Measurements from ENCODE around the gene IGSF9B. TPM values are rescaled to one million over a fixed set of nuclear protein-coding genes. Genes with fewer than 3 reads are reported as not detected.

IGSF9B gene
- total RNA-seq, 2 experiments from 2014 or later: 124 to 136 TPM

DNA sequence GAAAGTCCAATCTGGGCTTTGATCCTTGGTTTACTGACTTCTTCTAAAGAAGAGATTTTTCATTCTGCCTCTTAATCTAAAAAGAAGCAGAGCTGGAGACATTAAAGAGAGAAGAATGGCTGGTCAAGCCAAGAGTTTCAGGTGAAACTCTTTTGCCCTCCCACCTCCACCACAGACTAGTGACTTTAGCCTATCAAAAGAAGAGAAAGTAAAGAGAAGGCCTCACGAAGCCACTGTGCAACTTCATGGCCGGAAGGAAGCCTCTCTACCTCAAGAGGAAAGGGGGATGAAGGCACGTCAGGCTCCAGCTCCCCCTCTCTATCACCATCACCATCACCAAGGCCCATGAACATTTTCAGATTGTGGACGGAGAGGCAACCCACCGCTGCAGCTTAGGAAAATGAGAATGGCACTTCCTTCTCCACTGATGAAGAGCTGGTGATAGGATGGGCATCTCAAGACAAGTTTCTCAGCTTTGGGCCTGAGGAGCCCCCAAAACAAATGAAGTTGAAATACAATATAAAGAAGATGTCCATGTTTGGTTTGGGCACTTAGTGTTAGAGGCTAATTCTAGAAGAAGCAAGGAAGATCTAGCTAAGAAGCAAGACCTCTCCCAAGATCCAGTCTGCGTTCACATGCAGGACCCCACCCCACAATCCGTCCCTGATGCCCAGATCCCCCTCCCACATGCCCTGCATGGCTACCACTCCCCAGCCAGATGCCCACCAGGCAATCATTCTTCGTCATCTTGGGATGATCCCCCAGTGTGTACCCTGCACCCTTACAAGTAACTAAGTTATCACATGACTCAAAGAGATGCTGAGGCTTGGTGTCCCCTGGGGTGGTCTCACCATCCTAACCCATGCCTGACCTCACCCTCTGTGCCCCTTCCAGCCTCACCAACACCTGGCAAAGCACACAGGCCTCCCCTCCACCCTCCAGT lies 52.6 kb downstream of the IGSF9B start:
- TF ChIP-seq, protein P1, sequence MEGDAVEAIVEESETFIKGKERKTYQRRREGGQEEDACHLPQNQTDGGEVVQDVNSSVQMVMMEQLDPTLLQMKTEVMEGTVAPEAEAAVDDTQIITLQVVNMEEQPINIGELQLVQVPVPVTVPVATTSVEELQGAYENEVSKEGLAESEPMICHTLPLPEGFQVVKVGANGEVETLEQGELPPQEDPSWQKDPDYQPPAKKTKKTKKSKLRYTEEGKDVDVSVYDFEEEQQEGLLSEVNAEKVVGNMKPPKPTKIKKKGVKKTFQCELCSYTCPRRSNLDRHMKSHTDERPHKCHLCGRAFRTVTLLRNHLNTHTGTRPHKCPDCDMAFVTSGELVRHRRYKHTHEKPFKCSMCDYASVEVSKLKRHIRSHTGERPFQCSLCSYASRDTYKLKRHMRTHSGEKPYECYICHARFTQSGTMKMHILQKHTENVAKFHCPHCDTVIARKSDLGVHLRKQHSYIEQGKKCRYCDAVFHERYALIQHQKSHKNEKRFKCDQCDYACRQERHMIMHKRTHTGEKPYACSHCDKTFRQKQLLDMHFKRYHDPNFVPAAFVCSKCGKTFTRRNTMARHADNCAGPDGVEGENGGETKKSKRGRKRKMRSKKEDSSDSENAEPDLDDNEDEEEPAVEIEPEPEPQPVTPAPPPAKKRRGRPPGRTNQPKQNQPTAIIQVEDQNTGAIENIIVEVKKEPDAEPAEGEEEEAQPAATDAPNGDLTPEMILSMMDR (IDR thresholded peaks at IDR 0.05): no peak
- no peak for DNase-seq
- H3K27me3 Mint-ChIP-seq: no peaks in the 10 kb centered on the region
- no peak for ATAC-seq
- H3K9me3 Mint-ChIP-seq: no peaks in the 10 kb centered on the region
- POLR2A ChIA-PET: interaction anchor here (0.9 to 1.6 kb wide), 2 partner anchors 9 to 34 kb away, joined by 4 to 6 read pairs; no protein-coding TSS in a partner anchor
- peaks cover 40% of the 10 kb centered on the region for H3K36me3 Mint-ChIP-seq (ENCODE audit: low read depth)
- intact Hi-C loops (cut with micrococcal nuclease): no loop called here
- no peaks in the 10 kb centered on the region for H3K4me1 Mint-ChIP-seq (ENCODE audit: low read depth)
- no peak overlapping the region for H3K27ac Mint-ChIP-seq
- CTCF ChIA-PET: interaction anchor here (1.3 kb wide), 1 partner anchor 24 kb away, joined by 4 read pairs; no protein-coding TSS in a partner anchor
- H3K4me3 Mint-ChIP-seq: no peak overlapping the region

DNA sequence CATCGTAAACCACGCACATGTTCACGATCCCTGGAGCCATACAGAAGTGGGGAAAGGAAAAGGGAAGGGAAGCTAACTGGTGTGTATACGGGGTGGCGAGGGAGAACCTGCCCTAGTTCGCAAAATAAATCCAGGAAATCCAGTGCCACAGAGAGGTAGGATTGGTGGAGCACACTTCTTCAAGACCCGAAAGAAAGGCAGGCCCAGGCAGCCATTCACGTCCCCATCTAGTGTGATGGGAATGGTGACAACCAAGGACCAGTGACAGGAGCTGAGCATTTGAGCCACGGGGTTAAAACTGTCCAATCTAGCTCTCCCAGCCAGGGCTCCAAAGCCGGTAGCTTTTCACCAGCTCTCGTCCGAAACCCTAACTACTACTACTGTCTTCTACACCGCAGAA lies 53.7 kb downstream of the IGSF9B start:
- Mint-ChIP-seq H3K27ac (no peak overlapping the region), H3K36me3 (ENCODE audit: low read depth) (peaks cover 35% of the 10 kb centered on the region), H3K27me3 (no peaks in the 10 kb centered on the region), H3K9me3 (no peaks in the 10 kb centered on the region), H3K4me3 (no peak overlapping the region), H3K4me1 (ENCODE audit: low read depth) (no peaks in the 10 kb centered on the region)
- ChIA-PET POLR2A (interaction anchor here (0.9 to 1.6 kb wide), 2 partner anchors 8 to 35 kb away, joined by 4 to 6 read pairs; no protein-coding TSS in a partner anchor), CTCF (interaction anchor here (1.3 kb wide), 1 partner anchor 25 kb away, joined by 4 read pairs; no protein-coding TSS in a partner anchor)
- DNase-seq (no peak), ATAC-seq (no peak)
- intact Hi-C loops (cut with micrococcal nuclease): no loop called here
- TF ChIP-seq, protein P1 (IDR thresholded peaks at IDR 0.05): no peak

DNA sequence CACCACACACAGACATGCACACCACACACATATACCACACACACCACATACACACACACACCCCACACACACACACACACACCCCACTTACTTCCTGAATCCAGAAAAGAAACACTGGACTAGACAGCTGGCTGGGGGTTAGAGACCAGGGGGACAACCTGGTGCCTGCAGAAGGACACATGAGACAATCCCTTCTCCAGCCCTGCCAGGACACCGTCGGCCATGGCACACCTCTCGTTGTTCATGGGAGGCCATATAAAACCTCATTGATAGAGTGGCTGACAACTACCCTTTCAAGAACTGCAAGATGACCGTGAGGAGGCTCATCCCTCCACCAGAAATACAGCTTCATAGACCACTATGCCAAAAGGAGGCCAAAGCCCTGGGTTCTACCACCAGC lies 54.3 kb downstream of the IGSF9B start:
- no peaks in the 10 kb centered on the region for H3K9me3 Mint-ChIP-seq
- intact Hi-C loops (cut with micrococcal nuclease): no loop called here
- CTCF ChIA-PET: no interaction called here
- peaks cover 35% of the 10 kb centered on the region for H3K36me3 Mint-ChIP-seq (ENCODE audit: low read depth)
- ATAC-seq (peak; percentile 8), DNase-seq (no peak)
- TF ChIP-seq, protein P1 (IDR thresholded peaks at IDR 0.05): no peak
- no peak overlapping the region for H3K27ac Mint-ChIP-seq
- H3K4me3 Mint-ChIP-seq: no peak overlapping the region
- no peaks in the 10 kb centered on the region for H3K27me3 Mint-ChIP-seq
- no peaks in the 10 kb centered on the region for H3K4me1 Mint-ChIP-seq (ENCODE audit: low read depth)
- POLR2A ChIA-PET: no interaction called here

DNA sequence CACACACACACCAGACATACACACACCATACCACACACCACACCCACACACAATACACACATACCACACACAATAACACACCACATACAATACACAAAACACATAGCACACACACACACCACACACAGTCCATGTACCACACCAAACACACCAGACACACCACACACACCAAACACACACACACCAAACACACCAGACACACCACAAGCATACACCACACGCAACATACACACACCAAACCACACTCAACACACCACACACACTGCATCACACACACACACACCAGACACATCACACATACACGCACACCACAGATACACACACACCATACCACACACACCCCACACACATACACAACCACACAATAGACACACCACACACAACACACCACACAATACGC lies 54.8 kb downstream of the IGSF9B start:
- Mint-ChIP-seq H3K4me1 (ENCODE audit: low read depth) (no peaks in the 10 kb centered on the region), H3K4me3 (no peak overlapping the region), H3K36me3 (ENCODE audit: low read depth) (peaks cover 32% of the 10 kb centered on the region), H3K9me3 (no peaks in the 10 kb centered on the region), H3K27ac (no peak overlapping the region), H3K27me3 (no peaks in the 10 kb centered on the region)
- DNase-seq (no peak), ATAC-seq (peak; percentile 7)
- CTCF ChIA-PET: no interaction called here
- intact Hi-C loops (cut with micrococcal nuclease): no loop called here
- POLR2A ChIA-PET: interaction anchor here (1.9 kb wide), 1 partner anchor 8 kb away, joined by 9 read pairs; no protein-coding TSS in a partner anchor
- TF ChIP-seq, protein P1 (IDR thresholded peaks at IDR 0.05): no peak

DNA sequence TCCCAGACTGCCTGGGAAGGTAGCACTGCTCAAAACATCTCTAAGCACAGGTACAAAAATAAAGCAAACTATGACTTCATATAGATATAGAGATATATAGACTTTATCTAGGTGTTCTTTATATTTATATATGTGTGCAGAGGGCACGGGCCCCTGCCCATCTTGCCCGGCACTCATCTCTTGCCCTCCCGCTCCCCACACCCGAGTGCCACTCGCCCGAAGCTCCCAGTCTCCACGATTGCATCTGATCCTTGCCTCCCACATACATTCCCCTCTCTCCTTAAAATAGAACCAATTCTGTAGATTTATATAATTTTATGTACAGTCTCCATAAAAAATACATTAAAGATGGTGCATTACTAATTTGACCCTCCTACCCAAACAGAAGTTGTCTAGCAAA lies 55.5 kb downstream of the IGSF9B start:
- Mint-ChIP-seq H3K27ac (no peak overlapping the region), H3K27me3 (no peaks in the 10 kb centered on the region), H3K4me3 (no peak overlapping the region), H3K4me1 (ENCODE audit: low read depth) (no peaks in the 10 kb centered on the region), H3K36me3 (ENCODE audit: low read depth) (peaks cover 30% of the 10 kb centered on the region), H3K9me3 (no peaks in the 10 kb centered on the region)
- ChIA-PET POLR2A (interaction anchor here (0.9 to 1.9 kb wide), 2 partner anchors 9 to 26 kb away, joined by 3 to 9 read pairs; no protein-coding TSS in a partner anchor), CTCF (no interaction called here)
- ATAC-seq (no peak), DNase-seq (no peak)
- intact Hi-C loops (cut with micrococcal nuclease): no loop called here
- TF ChIP-seq, protein P1 (IDR thresholded peaks at IDR 0.05): no peak
